Raji (cell line): ENCODE results near the gene MAP3K9.

Experiments used
- POLR2A ChIP-seq: IDR thresholded peaks from 2 replicates; pipeline ENCODE4 v1.6.1; 2011; ENCODE audit warnings: low read depth, low read length, control low read depth; ENCODE audit not compliant: insufficient read depth

MAP3K9 gene

DNA sequence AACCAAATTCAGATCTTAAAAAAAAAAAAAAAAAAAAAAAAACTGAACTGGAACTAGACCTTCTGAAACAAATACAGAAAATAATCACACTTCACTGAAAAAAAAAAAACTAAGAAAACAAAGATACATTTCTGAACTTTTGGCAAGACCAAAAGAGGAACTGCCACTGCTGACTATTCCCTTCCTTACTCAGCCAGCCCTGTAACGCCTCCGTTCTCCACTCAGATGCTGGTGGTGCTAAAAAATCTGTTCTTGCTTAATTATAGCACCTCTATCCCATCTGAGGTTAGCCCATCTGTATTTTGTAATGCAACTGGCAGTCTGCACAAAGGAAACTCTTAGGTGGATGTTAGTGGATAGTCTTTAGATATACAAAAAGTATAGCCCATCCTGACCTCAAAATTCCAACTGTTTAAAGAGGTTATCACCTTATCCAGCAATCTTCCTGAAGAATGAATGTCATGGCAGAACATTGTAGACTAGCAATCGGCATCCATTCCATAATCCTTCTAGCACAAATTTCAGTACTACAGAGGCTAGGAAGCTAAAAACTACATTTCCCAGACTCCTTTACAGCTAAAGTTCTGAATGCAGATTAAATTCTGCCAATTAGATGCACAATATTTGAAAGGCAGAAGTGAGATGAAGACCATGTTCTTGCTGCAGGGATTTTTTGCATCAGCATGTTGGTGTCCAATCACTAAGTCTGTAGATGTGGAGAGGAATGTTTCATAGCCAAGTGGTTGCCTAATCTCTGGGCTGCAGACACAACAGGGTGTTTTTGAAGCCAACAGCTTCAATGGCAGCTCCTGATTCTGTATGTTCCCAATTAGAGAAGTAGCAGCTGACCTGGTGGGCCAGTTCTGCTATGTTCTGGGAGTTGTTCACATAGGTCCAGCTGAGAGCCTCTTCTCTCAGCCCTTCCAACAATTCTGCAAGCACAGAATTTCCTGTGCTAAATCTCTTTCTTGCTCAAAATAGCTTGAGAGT, 5.7 kb downstream of the MAP3K9 start:
- TF ChIP-seq POLR2A, result no peak

DNA sequence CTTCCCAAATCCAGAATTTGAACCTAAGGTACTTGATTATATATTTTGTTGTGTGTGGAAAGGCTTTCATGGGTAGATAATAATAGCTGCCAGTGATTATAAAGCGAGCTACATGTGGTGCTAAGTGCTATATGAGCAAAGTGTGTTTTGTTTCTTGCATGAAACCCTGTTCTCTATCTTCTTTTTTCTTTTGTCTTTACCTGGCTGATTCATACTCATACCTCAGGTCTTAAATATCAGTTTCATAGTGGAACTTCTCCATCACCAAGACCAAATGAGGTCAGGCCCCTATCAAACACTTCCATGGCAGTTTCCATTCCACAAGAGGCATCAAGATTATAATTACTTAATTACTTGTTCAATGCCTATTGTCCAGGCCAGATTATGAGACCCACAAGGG, 6.9 kb downstream of the MAP3K9 start:
- TF ChIP-seq POLR2A, result no peak

DNA sequence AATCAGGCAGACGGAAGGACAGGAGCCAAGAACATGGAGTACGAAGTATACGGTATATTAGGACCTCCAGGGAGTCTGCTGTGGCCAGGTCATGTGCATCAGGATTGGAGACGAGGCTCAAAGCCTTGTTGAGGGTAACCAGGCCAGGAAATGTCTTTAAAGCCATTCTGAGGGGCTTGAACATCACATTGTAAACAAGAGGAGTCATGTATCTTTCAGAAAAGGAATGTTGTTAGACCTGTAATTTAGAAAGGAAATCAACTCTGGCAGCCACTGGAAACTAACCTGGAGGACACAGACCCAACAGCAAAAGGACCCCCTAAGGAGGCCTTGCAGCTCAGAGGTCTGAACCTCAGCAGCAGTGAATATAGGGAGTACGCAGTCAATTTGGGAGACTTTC, 7.5 kb downstream of the MAP3K9 start:
- TF ChIP-seq POLR2A, result no peak

DNA sequence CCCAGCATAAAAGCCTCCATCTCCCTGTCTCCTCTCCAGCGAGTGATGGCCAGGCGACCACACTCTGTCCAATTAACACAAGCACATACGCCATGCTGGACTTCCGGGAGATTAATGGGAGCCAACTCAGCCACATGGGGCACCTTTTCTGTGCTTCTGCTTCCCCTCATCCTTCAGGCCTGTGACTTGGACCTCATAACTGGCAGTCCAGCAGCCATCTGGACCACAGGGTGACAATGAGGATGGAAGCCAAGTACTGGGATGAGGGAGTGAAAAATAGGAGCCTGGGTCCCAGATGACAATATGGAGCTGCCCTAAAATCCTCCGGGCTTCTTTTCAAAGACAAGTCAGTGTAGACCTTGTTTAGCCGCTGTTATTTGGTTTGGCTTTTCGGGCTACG, 12.8 kb downstream of the MAP3K9 start:
- no peak for TF ChIP-seq POLR2A

DNA sequence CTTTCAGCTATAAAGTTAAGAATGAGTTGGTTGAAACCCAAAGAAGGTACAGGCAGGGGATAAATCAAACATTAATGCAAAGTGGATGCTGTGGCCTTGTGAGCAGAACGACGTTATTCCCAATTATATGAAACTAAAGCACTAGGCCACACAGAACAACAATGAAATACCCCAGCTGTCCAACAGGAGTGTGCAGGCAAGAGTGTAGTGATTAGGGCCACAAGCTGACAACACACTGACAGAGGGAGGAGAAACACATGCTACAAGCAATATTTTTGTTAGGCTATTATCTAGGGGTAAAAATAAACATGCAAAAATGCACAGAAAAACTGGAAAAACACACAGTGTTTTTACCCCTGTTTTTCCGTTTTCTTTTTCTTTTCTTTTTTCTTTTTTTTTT, 15.0 kb downstream of the MAP3K9 start:
- no peak for TF ChIP-seq POLR2A

DNA sequence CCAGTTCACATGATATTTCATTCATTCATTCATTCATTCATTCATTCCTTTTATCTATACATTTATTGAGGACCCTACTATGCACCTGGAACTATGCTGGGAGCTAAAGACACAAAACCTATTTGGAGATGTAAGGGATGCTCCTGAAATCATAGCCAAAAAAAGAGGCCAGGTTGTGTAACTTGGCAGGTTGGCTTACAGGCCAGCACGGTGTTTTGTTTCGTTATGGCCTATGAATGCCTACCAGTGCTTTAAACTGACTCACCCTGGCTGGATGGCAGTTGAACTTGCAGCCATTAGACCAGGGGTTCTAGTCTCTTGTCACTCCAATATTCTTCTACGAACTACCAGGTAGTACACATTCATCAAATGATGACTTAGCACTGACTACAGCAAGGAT, 15.7 kb downstream of the MAP3K9 start:
- TF ChIP-seq POLR2A, result no peak

DNA sequence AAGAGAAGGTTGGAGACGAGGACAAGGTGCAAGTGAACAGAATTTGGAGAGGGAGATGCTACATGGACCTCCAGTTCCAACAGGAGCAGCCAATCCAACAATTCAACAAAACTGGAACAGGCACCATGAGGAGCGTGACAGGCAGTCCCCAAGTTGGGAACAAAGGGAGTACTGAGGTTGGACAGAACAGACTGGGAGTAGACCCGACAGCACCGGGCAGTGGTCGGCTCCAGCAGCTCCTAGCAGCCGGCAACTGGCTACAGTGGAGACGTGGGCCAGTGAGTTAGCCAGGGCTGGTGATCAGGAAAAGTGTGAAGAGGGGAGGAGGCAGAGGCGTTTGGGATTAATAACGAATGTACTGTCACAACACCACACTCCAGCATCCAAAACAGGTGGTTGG, 16.4 kb downstream of the MAP3K9 start:
- no peak for TF ChIP-seq POLR2A

DNA sequence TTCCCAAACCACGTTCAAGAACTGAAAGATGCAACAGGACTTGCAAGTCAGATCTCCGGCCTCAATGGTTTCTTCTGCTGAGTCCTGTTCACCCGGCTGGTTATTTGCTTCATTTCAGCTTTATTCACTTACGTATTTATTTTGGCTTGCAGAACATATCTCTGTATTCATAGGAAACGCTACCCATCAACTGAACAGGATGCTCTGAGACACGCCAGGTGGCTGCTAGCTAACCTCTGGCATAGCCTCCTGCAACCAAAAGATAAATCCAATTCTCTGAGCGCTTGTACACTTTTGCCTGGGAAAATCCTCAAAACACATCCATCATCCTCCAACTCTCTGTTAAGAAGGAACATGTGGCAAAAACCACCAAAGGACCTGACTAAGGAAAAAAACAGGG, 17.3 kb downstream of the MAP3K9 start:
- no peak for TF ChIP-seq POLR2A

DNA sequence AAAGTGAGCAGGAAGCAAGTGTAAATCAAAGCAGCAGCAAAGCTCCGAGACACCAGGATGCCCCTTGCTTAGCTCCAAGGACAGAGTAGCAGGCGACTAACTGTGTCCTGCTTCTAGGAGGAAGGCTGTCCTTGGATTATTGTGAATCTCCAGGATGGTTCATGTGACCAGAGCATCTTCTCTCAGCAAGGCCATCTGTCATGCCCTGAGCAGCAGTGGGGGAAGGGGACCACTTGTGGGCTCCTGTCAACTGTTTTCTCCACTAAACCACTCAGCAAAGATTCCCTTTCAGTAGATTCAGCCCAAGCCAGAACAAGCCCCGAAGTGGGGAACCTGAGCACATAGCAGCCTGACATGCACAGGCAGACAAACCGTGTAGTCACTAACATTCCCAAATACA, 19.4 kb downstream of the MAP3K9 start:
- TF ChIP-seq POLR2A, result no peak

DNA sequence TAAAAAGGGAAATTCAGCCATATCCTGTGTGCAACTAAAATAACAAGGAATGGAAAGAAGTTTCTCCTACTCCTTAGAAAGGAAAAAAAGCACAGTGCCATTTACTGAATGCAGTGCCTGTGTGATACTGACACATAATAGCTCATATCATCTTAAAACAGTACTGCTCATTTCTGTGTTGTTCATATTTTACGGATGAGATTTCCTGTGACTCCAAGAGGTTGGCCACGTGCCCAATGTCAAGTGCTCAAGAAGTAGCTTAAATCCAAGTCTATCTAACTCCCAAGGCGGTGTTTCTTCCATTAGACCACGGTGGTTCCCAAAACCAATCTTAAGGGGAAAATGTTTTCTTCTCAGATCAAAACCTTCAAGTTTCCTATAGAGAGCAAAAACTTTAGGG, 20.0 kb downstream of the MAP3K9 start:
- no peak for TF ChIP-seq POLR2A

DNA sequence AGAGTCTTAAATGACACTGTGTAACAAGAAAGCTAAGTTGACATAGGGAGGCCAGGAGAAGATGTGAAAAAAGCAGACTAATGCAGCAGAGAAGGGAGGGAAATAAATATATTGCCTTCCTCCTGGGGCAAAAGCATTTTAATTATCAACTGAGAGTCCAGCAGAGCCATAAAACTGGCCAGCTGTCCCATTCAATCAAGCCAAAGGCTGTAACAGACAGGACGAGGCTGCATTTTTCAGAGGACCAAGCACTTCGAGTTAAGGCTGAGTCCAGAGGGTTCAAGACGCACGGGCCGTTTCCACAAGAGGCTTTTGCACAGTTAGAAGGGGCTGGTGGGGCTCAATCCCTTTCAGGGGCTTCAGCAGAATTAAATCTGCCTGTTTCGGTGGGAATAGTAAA, 20.4 kb downstream of the MAP3K9 start:
- TF ChIP-seq POLR2A, result no peak

DNA sequence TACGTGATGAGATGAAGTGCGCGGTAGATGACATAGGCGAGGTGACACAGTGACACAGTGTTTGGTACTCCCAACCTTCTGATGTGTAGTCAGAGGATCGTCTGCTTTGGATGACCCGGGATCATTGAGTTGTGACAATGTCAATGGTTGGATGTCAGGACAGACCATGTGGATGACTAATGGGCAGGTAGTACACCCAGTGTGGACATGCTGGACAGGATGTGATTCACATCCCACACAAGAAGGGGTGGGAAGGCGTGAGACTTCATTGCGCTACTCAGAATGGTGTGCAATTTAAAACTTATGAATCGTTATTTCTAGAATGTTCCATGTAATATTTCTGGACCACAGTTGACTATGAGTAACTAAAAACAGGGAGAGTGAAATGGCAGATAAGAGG, 23.8 kb downstream of the MAP3K9 start:
- no peak for TF ChIP-seq POLR2A

DNA sequence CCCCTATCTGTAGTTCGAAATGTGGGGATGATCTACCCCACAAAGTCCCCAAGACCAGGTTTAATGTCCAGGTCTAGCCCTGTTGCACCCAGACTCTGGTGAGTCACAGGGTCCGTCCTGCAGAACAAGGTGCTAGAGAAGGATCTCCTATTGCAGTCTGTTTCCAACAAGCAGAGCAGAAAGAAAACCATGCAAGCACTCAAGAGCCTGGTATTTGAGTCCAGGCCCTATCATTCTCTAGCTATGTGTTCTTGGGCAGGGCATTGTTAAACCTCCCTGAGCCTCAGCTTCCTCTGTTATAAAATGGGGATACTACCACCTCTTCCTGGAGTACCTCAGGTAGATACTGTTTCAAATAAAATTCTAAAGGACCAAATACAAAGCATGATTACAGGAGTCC, 24.4 kb downstream of the MAP3K9 start:
- TF ChIP-seq POLR2A, result no peak

DNA sequence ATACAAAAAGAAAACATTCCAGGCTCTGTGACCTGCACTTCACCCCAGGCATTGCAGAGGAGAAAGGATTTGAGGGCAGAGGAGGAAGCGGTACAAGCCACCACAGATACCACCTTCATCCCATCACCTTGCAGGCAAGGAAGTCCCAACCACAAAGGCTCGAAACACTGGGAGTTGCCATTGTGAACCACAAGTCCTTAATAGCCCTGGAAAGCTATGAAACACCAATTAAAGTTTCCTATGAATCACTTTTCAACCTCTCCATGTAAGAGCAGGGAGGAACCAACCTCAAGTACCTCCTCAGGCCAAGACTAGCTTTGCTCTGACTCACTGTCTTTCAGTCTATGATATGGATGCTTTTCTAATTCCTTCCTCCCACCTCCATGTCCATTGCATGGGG, 27.0 kb downstream of the MAP3K9 start:
- no peak for TF ChIP-seq POLR2A

DNA sequence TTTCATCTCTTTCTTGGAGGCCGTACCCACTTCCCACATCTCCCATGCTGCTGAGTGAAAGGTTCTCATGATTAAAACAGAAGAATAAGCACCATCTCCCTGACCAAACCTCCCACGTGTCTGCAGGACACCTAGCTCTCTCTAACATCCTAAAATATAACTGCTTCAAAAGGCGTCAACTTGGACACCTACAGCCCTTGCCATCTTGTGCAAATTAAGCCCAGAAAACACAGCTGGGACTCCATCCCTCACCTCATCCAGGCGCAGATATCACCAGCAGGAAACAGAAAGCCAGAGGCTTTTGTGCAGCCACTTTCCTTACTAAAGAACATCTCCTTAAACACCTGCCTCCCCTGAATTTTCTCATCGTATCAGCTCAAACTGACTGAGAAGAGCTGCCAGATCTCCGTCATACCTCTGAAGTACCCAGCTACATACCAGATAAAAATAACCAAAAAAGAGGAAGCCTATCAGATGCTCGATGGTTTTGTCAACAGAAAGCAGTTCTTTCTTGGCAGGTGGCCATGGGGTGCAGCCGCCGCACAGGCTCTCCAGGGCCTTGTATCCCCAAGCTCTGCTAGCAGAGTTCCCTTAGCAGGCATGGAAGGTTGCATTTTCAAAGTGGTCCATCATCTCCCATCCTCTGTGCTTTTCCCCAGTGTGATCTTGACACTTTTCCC, 28.8 kb downstream of the MAP3K9 start:
- no peak for TF ChIP-seq POLR2A

DNA sequence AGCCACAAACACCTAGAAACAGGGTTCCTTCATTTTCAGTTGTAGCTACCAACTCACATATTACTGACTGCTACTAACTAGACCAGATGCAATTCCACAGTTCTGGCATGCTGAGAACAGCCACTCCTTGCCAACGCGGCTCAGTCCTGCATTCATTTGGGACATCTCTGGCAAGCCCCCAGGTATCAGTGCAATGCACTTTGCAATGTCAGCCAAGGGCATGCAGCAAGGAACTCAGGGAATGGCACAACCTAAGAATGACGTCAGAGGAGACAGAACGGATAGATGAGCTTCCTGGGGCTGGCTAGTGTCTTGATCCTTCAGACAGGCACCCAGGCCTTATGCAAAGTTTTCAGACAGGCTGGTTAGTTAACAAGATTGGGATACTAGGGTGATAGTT, 29.6 kb downstream of the MAP3K9 start:
- TF ChIP-seq POLR2A, result no peak
